CD8-positive, alpha-beta memory T cell (primary cell): Measurements from ENCODE around the gene MYO7B. TPM values are rescaled to one million over a fixed set of nuclear protein-coding genes. Genes with fewer than 3 reads are reported as not detected.
"Not testable (repeated sequence)": the region's sequence is repeated elsewhere in the genome, so short reads cannot be mapped to it uniquely, and the experiment has no call there.

Experiments
- CTCF ChIA-PET: fragments of 350-600 bp; sonication (Branson Sonifier 250); formaldehyde crosslinking; loops from one replicate; lab custom pipeline; 2021; ENCODE audit warnings: antibody characterized with exemption; lab: Charles Lee
- POLR2A ChIA-PET: fragments of 350-600 bp; sonication (Branson Sonifier 250); formaldehyde crosslinking; loops from one replicate; lab custom pipeline; 2021; ENCODE audit warnings: antibody characterized with exemption; lab: Charles Lee
- DNase-seq, 5 donors: peaks; one replicate each; pipeline versions ENCODE4 v3.0.0 to v3.0.0-alpha.2; 2020 to 2022; ENCODE audit warnings: mixed read lengths in 1 of 5
- H3K27ac ChIP-seq: one replicate; pipeline ENCODE4 v1.7.0; 2013; ENCODE audit warnings: low read depth, mild to moderate bottlenecking, low read length, moderate library complexity
- H3K27me3 ChIP-seq: 2 replicates; pipeline ENCODE4 v1.7.0; 2013; ENCODE audit warnings: low read length, mild to moderate bottlenecking; ENCODE audit not compliant: insufficient read depth, poor library complexity, severe bottlenecking
- H3K36me3 ChIP-seq: 2 replicates; pipeline ENCODE4 v1.7.0; 2013; ENCODE audit warnings: mild to moderate bottlenecking, low read length, moderate library complexity; ENCODE audit not compliant: insufficient read depth
- H3K4me1 ChIP-seq: 2 replicates; pipeline ENCODE4 v1.7.0; 2013; ENCODE audit warnings: mild to moderate bottlenecking, low read length, moderate library complexity; ENCODE audit not compliant: insufficient read depth
- H3K4me3 ChIP-seq: 2 replicates; pipeline ENCODE4 v1.7.0; 2013; ENCODE audit warnings: mild to moderate bottlenecking, low read length
- H3K9me3 ChIP-seq: 2 replicates; pipeline ENCODE4 v1.7.0; 2013; ENCODE audit warnings: mild to moderate bottlenecking, low read length
- H3K27ac Mint-ChIP-seq, 8 donors: one replicate each; pipeline ENCODE4 v1.8.0; 2020 to 2021; ENCODE audit warnings: mixed read lengths in 8 of 8, mild to moderate bottlenecking in 6 of 8, inconsistent platforms in 3 of 8, moderate library complexity in 3 of 8
- H3K27me3 Mint-ChIP-seq, 2 donors: one replicate each; pipeline ENCODE4 v1.8.0; 2020 to 2021; ENCODE audit warnings: mixed read lengths in 2 of 2, mild to moderate bottlenecking in 1 of 2, moderate library complexity in 1 of 2
- H3K36me3 Mint-ChIP-seq, 3 donors: one replicate each; pipeline ENCODE4 v1.8.0; 2020 to 2021; ENCODE audit warnings: mixed read lengths in 3 of 3, inconsistent platforms in 1 of 3, mild to moderate bottlenecking in 1 of 3
- H3K4me1 Mint-ChIP-seq, 3 donors: one replicate each; pipeline ENCODE4 v1.8.0; 2020 to 2021; ENCODE audit warnings: mixed read lengths in 3 of 3, inconsistent platforms in 1 of 3, mild to moderate bottlenecking in 1 of 3
- H3K4me3 Mint-ChIP-seq, 7 donors: one replicate each; pipeline ENCODE4 v1.8.0; 2020 to 2021; ENCODE audit warnings: mixed read lengths in 7 of 7, mild to moderate bottlenecking in 6 of 7, moderate library complexity in 4 of 7, inconsistent platforms in 2 of 7
- H3K9me3 Mint-ChIP-seq, 5 donors: one replicate each; pipeline ENCODE4 v1.8.0; 2020 to 2022; ENCODE audit warnings: mixed read lengths in 5 of 5, mild to moderate bottlenecking in 3 of 5, moderate library complexity in 2 of 5, inconsistent platforms in 1 of 5
- polyA plus RNA-seq: library from polyadenylated mRNA; unstranded; fragments of 300-500 nt; fragmentation: Illumina TruSeq; gene quantifications from one replicate; pipeline ENCODE4 v1.2.3, GENCODE V29; 2021
- total RNA-seq, 2 experiments: library from RNA; stranded (reverse); gene quantifications; one replicate each; pipeline ENCODE4 v1.2.3, GENCODE V29; 2021

The MYO7B gene
- total and polyA plus RNA-seq, 3 experiments from 2014 or later: not detected

DNA sequence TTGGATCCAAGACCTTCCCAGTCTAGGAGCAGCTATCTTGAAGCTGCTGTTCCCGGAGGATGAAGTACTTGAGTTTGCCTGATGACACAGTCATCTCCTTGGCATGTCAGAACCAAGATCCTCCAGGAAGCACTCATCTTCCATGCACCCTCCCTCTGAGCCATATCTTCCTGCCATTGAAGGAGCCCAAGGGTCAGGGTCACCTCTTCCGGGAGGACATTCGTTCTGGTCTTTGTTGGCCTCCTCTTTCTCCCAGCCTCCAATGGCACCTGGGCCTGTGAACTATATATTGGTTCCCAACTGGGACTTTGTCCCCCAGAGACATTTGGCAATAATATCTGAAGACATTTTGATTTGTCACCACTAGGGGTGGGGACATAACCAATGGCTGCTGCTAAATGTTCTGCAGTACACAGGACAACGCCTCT lies 4.2 kb upstream of the MYO7B start:
- no peak for DNase-seq
- H3K27ac ChIP-seq: no peak overlapping the region
- H3K27me3 Mint-ChIP-seq: peaks cover 9% of the 10 kb centered on the region in 2 donors
- no peaks in the 10 kb centered on the region for H3K9me3 ChIP-seq
- no peak overlapping the region for H3K4me3 ChIP-seq
- peaks cover 2 to 9% (median 4%) of the 10 kb centered on the region in 3 donors for H3K36me3 Mint-ChIP-seq
- no peaks in the 10 kb centered on the region for H3K36me3 ChIP-seq
- no peaks in the 10 kb centered on the region for H3K9me3 Mint-ChIP-seq
- no peak overlapping the region for H3K4me3 Mint-ChIP-seq
- peaks cover 8% of the 10 kb centered on the region for H3K4me1 ChIP-seq
- H3K27ac Mint-ChIP-seq: no peak overlapping the region
- H3K4me1 Mint-ChIP-seq: peaks cover 11 to 15% (median 14%) of the 10 kb centered on the region in 3 donors
- POLR2A ChIA-PET: no interaction called here
- H3K27me3 ChIP-seq: no peaks in the 10 kb centered on the region
- CTCF ChIA-PET: no interaction called here

DNA sequence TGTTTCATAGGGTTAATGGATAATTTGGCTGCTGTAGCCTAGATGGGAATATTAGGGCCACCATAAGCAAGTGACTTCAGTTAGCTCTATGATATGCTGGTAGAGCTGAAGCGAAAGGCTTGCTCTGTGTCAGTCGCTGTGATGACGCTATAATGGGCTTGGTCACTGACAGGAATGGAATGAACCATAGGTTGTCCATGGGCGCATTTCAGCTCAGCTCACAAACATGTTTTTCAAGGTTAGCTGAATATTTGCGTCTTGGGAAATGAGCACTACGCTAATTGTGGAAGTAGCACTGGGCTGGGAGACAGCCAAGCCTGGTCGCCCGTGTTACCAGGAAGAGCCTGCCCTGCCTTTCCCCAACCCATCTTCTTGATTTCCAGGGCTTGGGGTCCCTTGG lies 3.2 kb upstream of the MYO7B start:
- no peaks in the 10 kb centered on the region for H3K9me3 ChIP-seq
- Mint-ChIP-seq H3K9me3 (no peaks in the 10 kb centered on the region), H3K27ac (no peak overlapping the region), H3K36me3 (peaks cover 0 to 4% (median 2%) of the 10 kb centered on the region in 3 donors), H3K4me3 (no peak overlapping the region), H3K27me3 (peaks cover 12 to 13% of the 10 kb centered on the region in 2 donors), H3K4me1 (peaks cover 3 to 9% (median 9%) of the 10 kb centered on the region in 3 donors)
- ChIA-PET POLR2A (no interaction called here), CTCF (no interaction called here)
- H3K4me1 ChIP-seq: peaks cover 6% of the 10 kb centered on the region
- no peak overlapping the region for H3K27ac ChIP-seq
- H3K36me3 ChIP-seq: no peaks in the 10 kb centered on the region
- H3K4me3 ChIP-seq: no peak overlapping the region
- DNase-seq: no peak
- no peaks in the 10 kb centered on the region for H3K27me3 ChIP-seq

DNA sequence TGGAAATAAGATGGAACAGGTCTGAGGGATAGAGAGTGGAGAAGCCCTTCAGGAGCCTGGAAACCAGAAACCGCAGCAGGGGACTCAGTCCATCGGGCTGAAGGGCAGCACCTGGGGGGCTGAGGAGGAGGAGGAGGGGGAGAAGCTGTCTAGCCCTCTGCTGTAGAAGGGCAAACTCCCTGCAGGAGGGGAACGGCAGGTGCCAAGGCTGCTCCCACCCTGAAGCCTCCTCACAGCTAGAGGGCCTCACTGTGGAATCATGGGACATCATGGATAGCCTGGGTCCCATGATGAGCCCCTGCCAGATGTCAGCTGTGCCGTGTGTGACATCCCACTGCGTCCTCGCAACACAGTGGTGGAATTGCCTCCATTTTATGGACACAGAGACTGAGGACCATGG lies 435 bp downstream of the MYO7B start:
- CTCF ChIA-PET: no interaction called here
- DNase-seq: no peak
- POLR2A ChIA-PET: no interaction called here

DNA sequence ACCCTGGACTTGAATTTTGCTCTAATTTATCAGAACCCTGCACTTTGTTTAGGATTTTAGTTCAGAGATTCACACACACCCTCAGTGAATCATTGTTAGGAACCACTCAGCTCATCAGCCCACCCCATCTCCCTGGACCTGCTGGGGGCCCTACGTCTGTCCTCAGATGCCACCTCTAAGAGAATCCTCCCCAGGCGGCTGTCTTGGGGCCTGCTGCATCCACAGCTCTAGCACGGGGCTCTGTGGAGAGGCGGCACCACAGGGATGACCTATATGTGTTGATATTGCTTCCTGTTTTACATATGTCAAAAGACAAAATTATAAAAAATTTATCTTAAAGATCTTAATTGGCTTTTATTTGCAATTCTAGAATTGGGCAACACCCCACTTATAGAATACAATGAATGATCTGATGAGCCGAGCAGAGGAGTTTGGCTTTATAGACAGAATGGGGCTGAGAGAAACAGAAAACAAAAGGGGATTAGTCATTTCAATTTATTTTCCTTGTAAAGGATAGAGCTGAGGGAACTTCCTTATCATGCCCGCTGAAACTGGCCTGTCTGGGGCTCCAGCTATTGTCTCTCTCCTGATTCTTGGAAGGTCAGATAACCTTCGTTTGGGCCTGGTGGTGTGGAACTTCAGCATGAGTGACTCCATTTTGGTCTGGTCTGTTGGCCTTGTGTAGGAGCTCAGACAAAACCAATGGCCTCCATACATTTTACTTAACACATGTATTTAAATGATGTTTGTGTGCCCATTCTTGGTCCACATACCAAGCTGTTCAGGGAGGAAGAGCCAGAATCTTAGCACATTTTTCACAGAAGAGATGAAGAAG lies 1.4 kb downstream of the MYO7B start:
- Mint-ChIP-seq H3K4me3 (no peak overlapping the region), H3K4me1 (no peaks in the 10 kb centered on the region), H3K9me3 (no peaks in the 10 kb centered on the region), H3K27me3 (peaks cover 18 to 28% of the 10 kb centered on the region in 2 donors), H3K27ac (peak overlapping the region in 1 of 8 donors; percentile 44), H3K36me3 (no peaks in the 10 kb centered on the region)
- Histone ChIP-seq H3K4me1 (no peaks in the 10 kb centered on the region), H3K36me3 (no peaks in the 10 kb centered on the region), H3K9me3 (no peaks in the 10 kb centered on the region), H3K27me3 (no peaks in the 10 kb centered on the region), H3K4me3 (no peak overlapping the region), H3K27ac (no peak overlapping the region)
- POLR2A ChIA-PET: no interaction called here
- CTCF ChIA-PET: no interaction called here
- DNase-seq: no peak

More for the DNA sequence above, 435 bp downstream of the MYO7B start:
- Mint-ChIP-seq H3K36me3 (no peaks in the 10 kb centered on the region), H3K4me3 (no peak overlapping the region), H3K9me3 (no peaks in the 10 kb centered on the region), H3K27me3 (peaks cover 14 to 28% of the 10 kb centered on the region in 2 donors), H3K4me1 (no peaks in the 10 kb centered on the region), H3K27ac (no peak overlapping the region)
- H3K27me3 ChIP-seq: no peaks in the 10 kb centered on the region
- H3K9me3 ChIP-seq: no peaks in the 10 kb centered on the region
- no peaks in the 10 kb centered on the region for H3K4me1 ChIP-seq
- no peak overlapping the region for H3K27ac ChIP-seq
- no peaks in the 10 kb centered on the region for H3K36me3 ChIP-seq
- H3K4me3 ChIP-seq: no peak overlapping the region

DNA sequence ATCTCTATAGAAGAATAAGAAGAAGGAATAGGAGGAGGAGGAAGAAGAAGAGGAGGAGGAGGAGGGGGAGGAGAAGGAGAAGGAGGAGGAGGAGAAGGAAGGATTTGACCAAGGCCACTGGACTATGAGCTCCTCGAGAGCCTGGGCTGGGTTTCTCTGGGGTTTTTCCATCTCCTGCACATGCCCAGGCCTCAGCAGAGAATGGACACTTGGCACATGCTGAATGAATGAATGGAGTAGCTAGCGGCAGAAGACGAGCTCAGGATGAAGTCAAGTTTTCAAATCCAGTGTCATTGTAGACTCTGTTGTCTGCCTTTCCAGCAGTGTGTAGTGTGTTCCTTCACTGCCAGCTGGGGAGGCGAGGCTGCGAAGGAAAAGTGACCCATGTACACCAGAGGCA lies 2.2 kb downstream of the MYO7B start:
- peaks cover 15 to 28% of the 10 kb centered on the region in 2 donors for H3K27me3 Mint-ChIP-seq
- CTCF ChIA-PET: no interaction called here
- no peaks in the 10 kb centered on the region for H3K27me3 ChIP-seq

DNA sequence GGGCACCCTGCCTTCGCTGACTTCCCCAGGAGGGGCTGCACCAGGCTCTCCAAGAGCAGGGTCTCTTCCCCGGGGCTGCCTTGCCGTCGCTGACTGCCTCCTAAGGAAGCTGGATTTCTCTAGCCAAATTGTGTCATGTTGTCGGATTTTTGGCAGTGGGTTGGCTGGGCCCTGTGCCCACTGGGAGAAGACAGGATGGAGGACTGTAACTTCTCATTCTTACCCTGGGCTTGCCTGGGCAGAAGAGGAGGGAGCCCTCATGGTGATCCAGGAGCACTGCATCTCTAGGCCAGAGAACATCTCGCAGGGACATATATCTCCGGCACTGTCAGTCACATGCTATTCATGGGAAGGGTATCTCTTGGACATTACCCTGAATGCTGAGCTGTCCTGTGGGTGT lies 6.3 kb downstream of the MYO7B start:
- no peaks in the 10 kb centered on the region for H3K9me3 Mint-ChIP-seq
- no peaks in the 10 kb centered on the region for H3K36me3 Mint-ChIP-seq
- H3K27me3 Mint-ChIP-seq: peaks cover 9 to 22% of the 10 kb centered on the region in 2 donors
- POLR2A ChIA-PET: no interaction called here
- H3K4me3 ChIP-seq: no peak overlapping the region
- no peaks in the 10 kb centered on the region for H3K36me3 ChIP-seq
- no peak overlapping the region for H3K27ac Mint-ChIP-seq
- no peaks in the 10 kb centered on the region for H3K27me3 ChIP-seq
- CTCF ChIA-PET: no interaction called here
- no peaks in the 10 kb centered on the region for H3K4me1 Mint-ChIP-seq
- no peaks in the 10 kb centered on the region for H3K9me3 ChIP-seq
- H3K4me3 Mint-ChIP-seq: no peak overlapping the region
- no peak for DNase-seq
- no peak overlapping the region for H3K27ac ChIP-seq
- no peaks in the 10 kb centered on the region for H3K4me1 ChIP-seq

More for the DNA sequence above, 2.2 kb downstream of the MYO7B start:
- H3K4me3 ChIP-seq: no peak overlapping the region
- H3K4me1 Mint-ChIP-seq: no peaks in the 10 kb centered on the region
- no peak for DNase-seq
- H3K36me3 Mint-ChIP-seq: no peaks in the 10 kb centered on the region
- no peaks in the 10 kb centered on the region for H3K9me3 ChIP-seq
- no peak overlapping the region for H3K4me3 Mint-ChIP-seq
- POLR2A ChIA-PET: no interaction called here
- no peaks in the 10 kb centered on the region for H3K36me3 ChIP-seq
- H3K27ac Mint-ChIP-seq: no peak overlapping the region
- H3K9me3 Mint-ChIP-seq: no peaks in the 10 kb centered on the region
- H3K4me1 ChIP-seq: no peaks in the 10 kb centered on the region
- no peak overlapping the region for H3K27ac ChIP-seq

DNA sequence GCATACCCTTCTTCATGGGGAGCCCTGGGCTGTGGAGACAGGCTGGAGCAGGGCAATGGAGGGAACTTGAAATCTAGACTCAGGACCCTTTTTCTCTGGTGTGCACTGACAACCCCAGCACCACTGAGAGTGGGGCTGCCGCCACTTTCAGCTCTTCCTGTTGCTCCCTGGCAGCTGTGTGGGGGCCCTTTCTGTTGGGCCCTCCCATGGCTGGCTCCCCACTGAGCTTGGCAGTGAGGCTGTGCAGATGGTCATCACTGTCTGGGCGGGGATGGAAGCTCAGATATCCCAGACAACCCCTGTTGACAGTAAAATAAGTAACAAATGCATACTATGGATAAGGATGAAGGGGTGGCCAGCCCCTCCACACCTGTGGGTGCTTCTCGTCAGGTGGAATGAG lies 6.7 kb downstream of the MYO7B start:
- ChIA-PET POLR2A (no interaction called here), CTCF (no interaction called here)
- H3K4me3 Mint-ChIP-seq: no peak overlapping the region
- Histone ChIP-seq H3K36me3 (no peaks in the 10 kb centered on the region), H3K27ac (no peak overlapping the region), H3K9me3 (no peaks in the 10 kb centered on the region), H3K27me3 (no peaks in the 10 kb centered on the region), H3K4me3 (no peak overlapping the region), H3K4me1 (no peaks in the 10 kb centered on the region)
- H3K36me3 Mint-ChIP-seq: no peaks in the 10 kb centered on the region
- peak overlapping the region in 1 of 8 donors; percentile 3 for H3K27ac Mint-ChIP-seq
- no peaks in the 10 kb centered on the region for H3K9me3 Mint-ChIP-seq
- H3K4me1 Mint-ChIP-seq: no peaks in the 10 kb centered on the region
- DNase-seq: no peak
- peaks cover 6 to 24% of the 10 kb centered on the region in 2 donors for H3K27me3 Mint-ChIP-seq

DNA sequence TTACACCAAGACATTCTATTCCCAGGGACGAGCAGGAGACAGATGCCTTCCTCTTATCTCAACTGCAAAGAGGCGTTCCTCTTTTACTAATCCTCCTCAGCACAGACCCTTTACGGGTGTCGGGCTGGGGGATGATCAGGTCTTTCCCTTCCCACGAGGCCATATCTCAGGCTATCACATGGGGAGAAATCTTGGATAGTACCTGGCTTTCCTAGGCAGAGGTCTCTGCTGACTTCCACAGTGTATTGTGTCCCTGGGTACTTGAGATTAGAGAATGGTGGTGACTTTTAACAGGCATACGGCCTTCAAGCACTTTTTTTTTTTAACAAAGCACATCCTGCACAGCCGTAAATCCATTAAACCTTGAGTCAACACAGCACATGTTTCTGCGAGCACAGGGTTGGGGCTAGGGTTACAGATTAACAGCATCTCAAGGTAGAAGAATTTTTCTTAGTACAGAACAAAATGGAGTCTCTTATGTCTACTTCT lies 7.6 kb downstream of the MYO7B start:
- H3K9me3 ChIP-seq, CTCF ChIA-PET, H3K36me3 ChIP-seq, H3K36me3 Mint-ChIP-seq, H3K4me1 Mint-ChIP-seq, H3K4me3 ChIP-seq, H3K27ac ChIP-seq, H3K27me3 ChIP-seq, DNase-seq, H3K4me3 Mint-ChIP-seq, H3K4me1 ChIP-seq, H3K27ac Mint-ChIP-seq, POLR2A ChIA-PET, H3K9me3 Mint-ChIP-seq: not testable (repeated sequence)
- H3K27me3 Mint-ChIP-seq: peaks cover 8 to 21% of the 10 kb centered on the region in 2 donors
